GM12892 (cell line): ENCODE data around the gene ZBTB49.
"Not testable (repeated sequence)": the region's sequence is repeated elsewhere in the genome, so short reads cannot be mapped to it uniquely, and the experiment has no call there.

Experiments
- POLR2A ChIP-seq: IDR thresholded peaks from 2 replicates; pipeline ENCODE4 v1.6.1; 2011; ENCODE audit warnings: low read depth, low read length, control low read depth
- TAF1 ChIP-seq: IDR thresholded peaks from 2 replicates; pipeline ENCODE4 v1.6.1; 2011; ENCODE audit warnings: low read depth, mild to moderate bottlenecking, control low read depth, low read length, borderline replicate concordance

DNA sequence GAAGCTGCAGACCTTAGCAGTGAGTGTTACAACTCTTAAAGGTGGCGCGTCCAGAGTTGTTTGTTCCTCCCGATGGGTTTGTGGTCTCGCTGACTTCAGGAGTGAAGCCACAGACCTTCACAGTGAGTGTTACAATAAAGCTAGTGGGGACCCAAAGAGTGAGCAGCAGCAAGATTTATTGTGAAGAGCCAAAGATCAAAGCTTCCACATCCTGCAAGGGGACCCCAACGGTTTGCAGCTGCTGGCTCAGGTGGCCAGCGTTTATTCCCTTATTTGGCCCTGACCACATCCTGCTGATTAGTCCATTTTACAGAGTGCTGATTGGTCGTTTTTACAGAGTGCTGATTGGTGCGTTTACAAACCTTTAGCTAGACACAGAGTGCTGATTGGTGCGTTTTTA, 58.5 kb downstream of the ZBTB49 start:
- not testable (repeated sequence) for TF ChIP-seq TAF1, POLR2A
